Adrenal gland (tissue), 12 donors: ENCODE data around the gene TTC33. TPM values are rescaled to one million over a fixed set of nuclear protein-coding genes. Genes with fewer than 3 reads are reported as not detected.

Experiments
- DNase-seq, 7 donors: peaks; one replicate each; pipeline ENCODE4 v3.0.0-alpha.2; 2019 to 2020
- H3K27ac ChIP-seq, 5 donors: fragments of 200-600 bp; sonication (generic) in 4 of 5; 1 replicate in 3 of 5; 2 replicates in 2 of 5; pipeline versions ENCODE4 v1.5.1 to v1.8.0; 2016 to 2020; ENCODE audit warnings: mild to moderate bottlenecking in 1 of 5
- H3K27me3 ChIP-seq: fragments of 200-600 bp; 2 replicates; pipeline ENCODE4 v1.8.0; 2021
- H3K36me3 ChIP-seq, 2 donors: fragments of 200-600 bp; replicated peaks in 1 of 2; 1 replicate in 1 of 2; 2 replicates in 1 of 2; pipeline versions ENCODE4 v1.5.1 to v1.8.0; 2018 to 2022
- H3K4me1 ChIP-seq, 2 donors: fragments of 200-600 bp; replicated peaks in 1 of 2; 1 replicate in 1 of 2; 2 replicates in 1 of 2; pipeline versions ENCODE4 v1.5.1 to v1.8.0; 2018 to 2021
- H3K4me3 ChIP-seq, 4 donors: fragments of 200-600 bp; sonication (generic) in 3 of 4; one replicate each; pipeline ENCODE4 v1.5.1; 2016 to 2018
- H3K9me3 ChIP-seq, 3 donors: fragments of 200-600 bp; sonication (generic) in 1 of 3; replicated peaks in 1 of 3; 1 replicate in 2 of 3; 2 replicates in 1 of 3; pipeline versions ENCODE4 v1.5.1 to v1.8.0; 2016 to 2021
- POLR2A ChIP-seq, 2 donors: fragments of 450-650 bp; IDR thresholded peaks; one replicate each; pipeline ENCODE4 v1.6.1; 2017; ENCODE audit warnings: antibody characterized with exemption in 2 of 2, mild to moderate bottlenecking in 2 of 2, moderate library complexity in 1 of 2
- WGBS, 4 donors: extraction: QIAGEN DNeasy Blood & Tissue Kit in 2 of 4; methylation state at CpG; one replicate each; pipeline versions ENCODE4 v1.1.5 to v1.1.7; 2013 to 2017; 5-methylcytosine and 5-hydroxymethylcytosine counted together
- intact Hi-C, 2 donors: fragments of 100-400 bp; cut with DNase I; formaldehyde crosslinking; loops; one replicate each; pipeline versions ENCODE4 v1.14.1 to v1.15.0; 2022 to 2023
- polyA plus RNA-seq, 3 donors: library from polyadenylated mRNA; stranded (reverse); fragments of 200-250 nt in 2 of 3; fragments of 350-450 nt in 1 of 3; fragmentation: Illumina TruSeq in 1 of 3; extraction: RNeasy Lipid Tissue Mini Kit (QIAGEN cat#74804) in 1 of 3; gene quantifications; one replicate each; pipeline ENCODE4 v1.2.3, GENCODE V29; 2013 to 2014
- total RNA-seq, 9 donors: library from RNA; depleted of rRNA in 4 of 9; stranded (reverse); fragments of >200 nt in 4 of 9; fragments of 120-200 nt in 1 of 9; fragmentation: NEBNext Ultra II Directional in 1 of 9; extraction: Animal tissue kit (Norgen Biotek cat#: 25700) in 1 of 9; gene quantifications; one replicate each; pipeline versions ENCODE4 v1.1.0 to v1.2.4, GENCODE V29; 2013 to 2023
- TF ChIP-seq, protein P1 (sequence below), 6 experiments: fragments of 450-650 bp in 4 of 6; fragments of 200-600 bp in 2 of 6; sonication (generic) in 1 of 6; IDR thresholded peaks; 1 replicate in 5 of 6; 2 replicates in 1 of 6; pipeline versions ENCODE4 v1.5.1 to v1.8.0; 2016 to 2021; ENCODE audit warnings: antibody characterized with exemption in 6 of 6, mild to moderate bottlenecking in 2 of 6, moderate library complexity in 1 of 6
- donor health status: healthy with polysubstance abuse.
- donor health status: Bipolar disorder and iron deficiency.
- donor health status: DM: yes; HTN: yes; CAD: no.
- donor health status: DM: no; HTN: no; CAD: no.
- donor health status: DM: no; HTN: no; CAD: no.
- donor health status: DM: yes; HTN: yes; CAD: no.

TTC33 gene
- total and polyA plus RNA-seq, 12 donors: 5.8 to 33.5 (median 15.3) TPM

GRCh38 chr5:40689438-40689837 is 66.3 kb downstream of the TTC33 start:
- DNase-seq: peak in 5 of 7 donors; percentile 32 to 60 (median 44)
- intact Hi-C loops: loop anchor here (5.0 to 10.0 kb wide), 4 partner anchors 742 to 1105 kb away; no protein-coding TSS in a partner anchor

DNA sequence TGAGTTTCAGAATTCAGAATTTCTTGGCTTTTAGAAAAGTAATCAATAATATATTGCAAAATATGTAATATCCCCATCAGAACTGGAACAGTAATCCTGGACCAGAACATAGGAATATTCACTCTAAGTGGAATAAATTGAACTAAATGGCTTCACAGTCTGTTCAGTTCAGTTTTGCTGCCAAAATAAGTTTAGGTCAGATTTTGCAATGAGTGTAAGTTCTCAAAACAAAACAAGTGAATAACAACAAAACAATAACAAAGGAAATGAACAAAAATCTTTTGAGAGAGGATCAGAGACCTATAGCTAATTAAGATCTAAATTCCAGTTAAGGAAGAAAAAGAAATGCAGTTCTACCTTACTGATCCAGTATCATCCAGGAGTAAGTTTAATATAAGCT is 66.8 kb downstream of the TTC33 start:
- Histone ChIP-seq H3K4me1 (peaks cover 0 to 18% of the 10 kb centered on the region in 2 donors), H3K27ac (peak overlapping the region in 1 of 5 donors; percentile 46), H3K27me3 (no peaks in the 10 kb centered on the region), H3K36me3 (peaks cover 0 to 11% of the 10 kb centered on the region in 2 donors), H3K9me3 (no peaks in the 10 kb centered on the region), H3K4me3 (peak overlapping the region in 1 of 4 donors; percentile 20)
- intact Hi-C loops: loop anchor here (5.0 to 10.0 kb wide), 4 partner anchors 742 to 1104 kb away; no protein-coding TSS in a partner anchor
- TF ChIP-seq POLR2A (IDR thresholded peaks at IDR 0.05): no peak
- TF ChIP-seq, protein P1, sequence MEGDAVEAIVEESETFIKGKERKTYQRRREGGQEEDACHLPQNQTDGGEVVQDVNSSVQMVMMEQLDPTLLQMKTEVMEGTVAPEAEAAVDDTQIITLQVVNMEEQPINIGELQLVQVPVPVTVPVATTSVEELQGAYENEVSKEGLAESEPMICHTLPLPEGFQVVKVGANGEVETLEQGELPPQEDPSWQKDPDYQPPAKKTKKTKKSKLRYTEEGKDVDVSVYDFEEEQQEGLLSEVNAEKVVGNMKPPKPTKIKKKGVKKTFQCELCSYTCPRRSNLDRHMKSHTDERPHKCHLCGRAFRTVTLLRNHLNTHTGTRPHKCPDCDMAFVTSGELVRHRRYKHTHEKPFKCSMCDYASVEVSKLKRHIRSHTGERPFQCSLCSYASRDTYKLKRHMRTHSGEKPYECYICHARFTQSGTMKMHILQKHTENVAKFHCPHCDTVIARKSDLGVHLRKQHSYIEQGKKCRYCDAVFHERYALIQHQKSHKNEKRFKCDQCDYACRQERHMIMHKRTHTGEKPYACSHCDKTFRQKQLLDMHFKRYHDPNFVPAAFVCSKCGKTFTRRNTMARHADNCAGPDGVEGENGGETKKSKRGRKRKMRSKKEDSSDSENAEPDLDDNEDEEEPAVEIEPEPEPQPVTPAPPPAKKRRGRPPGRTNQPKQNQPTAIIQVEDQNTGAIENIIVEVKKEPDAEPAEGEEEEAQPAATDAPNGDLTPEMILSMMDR (IDR thresholded peaks at IDR 0.05): no peak
- no peak for DNase-seq

More at GRCh38 chr5:40689438-40689837, 66.3 kb downstream of the TTC33 start:
- peaks cover 0 to 11% of the 10 kb centered on the region in 2 donors for H3K36me3 ChIP-seq
- peaks cover 0 to 18% of the 10 kb centered on the region in 2 donors for H3K4me1 ChIP-seq
- no peak overlapping the region for H3K4me3 ChIP-seq
- no peaks in the 10 kb centered on the region for H3K9me3 ChIP-seq
- no peak for TF ChIP-seq POLR2A (IDR thresholded peaks at IDR 0.05)
- TF ChIP-seq, protein P1 (IDR thresholded peaks at IDR 0.05): no peak
- no peak overlapping the region for H3K27ac ChIP-seq
- no peaks in the 10 kb centered on the region for H3K27me3 ChIP-seq
- WGBS, 4 donors: 5 to 13% (median 9%) methylated on average over 3 of the region's 3 CpGs

DNA sequence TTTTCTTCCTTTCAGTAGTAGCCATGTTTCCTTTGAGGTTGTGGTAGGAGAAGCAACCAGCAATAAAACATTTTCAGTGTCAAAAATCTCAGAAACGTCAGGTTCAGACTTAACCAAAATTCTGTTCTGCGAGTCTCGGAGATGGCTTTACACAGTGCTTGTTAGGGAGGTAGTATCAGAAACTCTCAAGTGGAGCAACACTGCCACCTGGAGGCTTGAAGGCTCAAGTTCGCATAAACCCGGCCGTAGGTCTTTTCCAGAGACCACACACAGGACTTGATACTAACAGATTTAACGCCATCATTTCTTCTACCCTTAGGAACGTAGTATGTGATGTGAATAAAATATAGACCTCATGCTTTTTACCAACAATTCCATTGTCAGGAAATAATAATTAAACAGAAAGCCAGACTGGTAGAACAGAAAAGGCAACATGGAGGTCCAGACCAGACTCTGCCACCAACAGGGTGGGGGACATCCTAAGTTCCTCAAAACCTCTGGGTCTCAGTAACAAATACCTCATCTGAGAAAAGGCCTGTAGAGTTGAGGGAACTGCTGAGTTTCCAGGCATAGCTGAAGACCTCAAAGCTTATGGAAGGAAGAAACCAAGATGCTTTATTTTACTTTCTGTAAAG is 67.5 kb downstream of the TTC33 start:
- peak overlapping the region in 1 of 4 donors; percentile 20 for H3K4me3 ChIP-seq
- H3K4me1 ChIP-seq: peaks cover 0 to 18% of the 10 kb centered on the region in 2 donors
- no peaks in the 10 kb centered on the region for H3K9me3 ChIP-seq
- peaks cover 0 to 8% of the 10 kb centered on the region in 2 donors for H3K36me3 ChIP-seq
- no peak for TF ChIP-seq POLR2A (IDR thresholded peaks at IDR 0.05)
- TF ChIP-seq, protein P1 (IDR thresholded peaks at IDR 0.05): peak; percentile 75 to 93 (median 90)
- H3K27ac ChIP-seq: peak overlapping the region in 2 of 5 donors; percentile 1 to 46
- H3K27me3 ChIP-seq: no peaks in the 10 kb centered on the region
- intact Hi-C loops: loop anchor here (5.0 to 10.0 kb wide), 4 partner anchors 741 to 1103 kb away; no protein-coding TSS in a partner anchor
- peak; percentile 71 to 96 (median 85) for DNase-seq
- 1% methylated on average over 8 of the region's 8 CpGs for WGBS, 4 donors

DNA sequence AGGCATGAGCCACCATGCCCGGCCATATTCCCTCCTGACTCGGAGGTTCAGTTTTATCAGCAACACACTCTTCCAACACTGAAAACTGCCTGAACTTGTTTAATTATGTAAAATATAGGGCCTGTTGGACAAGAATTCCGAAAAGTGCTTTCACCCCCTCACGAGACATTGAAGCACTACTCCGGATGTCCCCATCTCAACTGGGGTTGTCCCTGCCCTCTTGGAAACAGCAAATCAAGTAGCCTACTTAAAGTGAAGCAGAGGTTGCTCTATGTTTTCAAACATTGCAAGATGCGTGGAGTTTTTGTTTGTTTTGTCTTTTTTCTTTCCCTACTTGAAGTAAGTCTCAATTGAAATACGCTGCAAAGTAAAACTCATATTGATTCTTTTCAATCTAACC is 68.4 kb downstream of the TTC33 start:
- Histone ChIP-seq H3K4me1 (peaks cover 0 to 18% of the 10 kb centered on the region in 2 donors), H3K36me3 (peaks cover 0 to 8% of the 10 kb centered on the region in 2 donors), H3K4me3 (peak overlapping the region in 1 of 4 donors; percentile 20), H3K27ac (peak overlapping the region in 2 of 5 donors; percentile 9), H3K9me3 (no peaks in the 10 kb centered on the region), H3K27me3 (no peaks in the 10 kb centered on the region)
- TF ChIP-seq, protein P1 (IDR thresholded peaks at IDR 0.05): no peak
- no peak for TF ChIP-seq POLR2A (IDR thresholded peaks at IDR 0.05)
- WGBS, 4 donors: 59 to 73% (median 64%) methylated on average over 7 of the region's 7 CpGs
- intact Hi-C loops: loop anchor here (5.0 to 10.0 kb wide), 4 partner anchors 740 to 1103 kb away; no protein-coding TSS in a partner anchor
- no peak for DNase-seq
